ENCODE results near the gene FBXO42. TPM values are rescaled to one million over a fixed set of nuclear protein-coding genes. Genes with fewer than 3 reads are reported as not detected.
A peak's percentile ranks its signal among the peaks of the same experiment; 100 is the strongest.

Gene FBXO42
- total RNA-seq, 1 experiment from 2014 or later, result 12.8 TPM

- no peak for DNase-seq (ENCODE audit: low read depth)
These were observed 107.5 kb downstream of the FBXO42 start for GRCh38 chr1:16244650-16245285.

- peak; percentile 72 for DNase-seq (ENCODE audit: low read depth)
These were observed 108.2 kb downstream of the FBXO42 start for GRCh38 chr1:16243936-16244649.

DNA sequence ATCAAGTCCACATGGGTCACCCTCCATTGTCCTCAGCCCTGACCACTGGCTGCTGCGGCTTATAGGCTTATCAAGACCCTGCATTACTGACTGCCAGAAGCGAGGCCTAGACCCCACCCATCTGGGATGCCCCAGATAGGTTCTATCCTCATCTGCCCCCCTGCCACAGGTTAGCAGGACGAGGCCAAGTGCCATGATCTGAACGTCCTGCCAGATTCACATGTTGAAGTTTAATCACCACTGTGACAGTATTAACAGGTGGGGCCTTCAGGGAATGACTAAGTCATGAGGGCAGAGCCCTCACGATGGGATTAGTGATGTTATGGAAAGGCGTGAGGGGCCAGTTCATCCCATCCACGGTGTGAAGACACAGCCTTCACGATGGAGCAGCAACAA, 109.1 kb downstream of the FBXO42 start:
- DNase-seq (ENCODE audit: low read depth), result no peak

DNA sequence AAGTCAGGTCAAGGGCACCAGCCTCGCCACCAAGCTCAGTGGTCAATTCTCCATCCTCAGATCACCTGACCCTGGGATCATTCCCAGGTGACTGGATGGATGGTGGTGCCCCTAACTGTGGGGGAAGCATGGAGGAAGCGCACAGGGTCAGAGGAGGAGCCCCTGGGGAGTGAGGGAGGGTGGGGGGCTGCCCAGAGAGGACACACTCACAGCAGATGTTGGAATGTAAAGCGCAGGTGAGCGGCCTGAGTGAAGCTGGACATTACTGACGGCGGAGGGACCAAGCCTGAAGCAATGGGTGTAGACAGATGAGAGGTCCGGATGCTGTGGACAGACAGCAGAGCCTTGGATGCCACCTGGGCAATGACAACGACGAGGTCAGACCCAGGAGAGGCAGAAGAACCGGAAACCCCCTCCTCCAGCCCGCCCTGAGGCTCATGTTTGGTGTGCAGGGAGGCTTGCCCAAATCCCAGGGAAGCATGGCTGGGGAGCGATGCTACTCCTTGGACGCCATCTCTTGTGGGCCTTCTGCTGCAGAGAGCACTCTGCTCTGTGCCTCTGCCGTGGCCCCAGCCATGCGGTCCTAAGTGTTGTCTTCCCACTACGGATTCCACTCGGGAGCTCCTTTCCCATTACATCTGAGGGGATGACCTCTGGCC, 109.6 kb downstream of the FBXO42 start:
- no peak for DNase-seq (ENCODE audit: low read depth)

- no peak for DNase-seq (ENCODE audit: low read depth)
These were observed 111.0 kb downstream of the FBXO42 start for GRCh38 chr1:16241221-16241708.

- no peak for DNase-seq (ENCODE audit: low read depth)
These were observed 112.2 kb downstream of the FBXO42 start for GRCh38 chr1:16239972-16240491.

DNA sequence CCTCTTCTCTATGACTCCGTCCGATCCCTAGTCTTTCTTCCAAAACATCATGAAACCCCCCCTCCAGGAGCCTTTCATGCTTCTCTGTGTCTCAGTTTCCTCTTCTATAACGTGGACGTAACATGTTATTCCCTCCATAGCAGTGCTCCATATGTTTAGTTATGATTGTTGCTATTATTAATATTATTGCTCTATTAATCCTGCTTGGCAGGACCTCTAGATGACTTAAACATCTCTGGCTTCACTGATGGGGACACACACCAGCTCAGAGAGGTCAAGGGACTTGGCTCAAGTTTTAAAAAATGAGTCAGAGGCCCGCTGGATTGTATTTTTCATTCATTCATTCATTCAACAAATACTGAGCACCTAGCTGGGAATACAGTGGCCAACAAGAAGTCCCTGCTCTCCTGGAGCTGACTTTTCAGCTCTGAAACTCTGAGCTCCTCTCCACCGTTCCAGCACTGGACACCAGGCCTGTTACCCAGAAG, 114.9 kb downstream of the FBXO42 start:
- peak; percentile 18 for DNase-seq (ENCODE audit: low read depth)

DNA sequence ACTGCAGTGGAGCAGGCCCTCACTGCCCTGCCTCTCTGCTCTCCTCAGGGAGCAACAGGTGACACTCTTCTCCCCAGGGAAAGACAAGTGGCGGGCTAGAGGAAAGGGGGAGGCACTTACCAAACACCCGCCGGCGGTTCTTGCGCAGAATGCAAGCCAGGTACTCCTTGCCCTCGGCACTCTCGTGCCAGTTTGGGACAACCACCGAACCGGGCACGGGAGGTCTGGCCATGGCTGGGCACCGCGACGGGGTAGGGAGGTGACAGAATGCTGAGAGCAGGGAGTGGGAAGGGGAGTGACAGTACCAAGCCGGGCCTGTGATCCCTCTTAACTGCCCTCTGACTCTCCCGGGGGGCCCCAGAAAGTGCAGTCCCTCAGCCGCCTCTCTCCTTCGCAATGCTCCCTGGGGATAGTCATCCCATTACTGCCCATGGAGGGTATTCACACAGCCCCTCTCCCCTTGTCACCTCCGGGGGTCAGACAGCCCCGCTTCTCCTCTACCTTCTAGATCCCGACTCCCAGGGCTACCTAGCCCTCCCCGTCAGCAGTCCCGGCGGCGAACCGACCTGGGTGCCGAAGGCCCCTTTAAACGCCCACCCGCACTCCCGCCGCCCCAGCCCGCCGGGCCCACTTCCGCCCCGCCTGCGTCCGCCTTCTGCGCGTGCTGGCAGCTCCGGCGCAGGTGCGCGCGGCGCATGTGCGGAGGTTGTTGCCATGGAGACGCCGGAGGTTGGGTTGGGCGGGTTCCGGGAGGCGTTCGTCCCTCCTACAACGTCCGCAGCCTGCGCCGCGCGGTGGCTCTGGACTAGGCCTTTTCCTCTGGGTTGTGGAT, 115.6 kb downstream of the FBXO42 start, which contains the start of gene CPLANE2:
CPLANE2 (minus strand) TSS at position 673 of the 832 bp plus-strand sequence; CDS start at position 232, 441 bp downstream.
- DNase-seq (ENCODE audit: low read depth), result peak; percentile 91

DNA sequence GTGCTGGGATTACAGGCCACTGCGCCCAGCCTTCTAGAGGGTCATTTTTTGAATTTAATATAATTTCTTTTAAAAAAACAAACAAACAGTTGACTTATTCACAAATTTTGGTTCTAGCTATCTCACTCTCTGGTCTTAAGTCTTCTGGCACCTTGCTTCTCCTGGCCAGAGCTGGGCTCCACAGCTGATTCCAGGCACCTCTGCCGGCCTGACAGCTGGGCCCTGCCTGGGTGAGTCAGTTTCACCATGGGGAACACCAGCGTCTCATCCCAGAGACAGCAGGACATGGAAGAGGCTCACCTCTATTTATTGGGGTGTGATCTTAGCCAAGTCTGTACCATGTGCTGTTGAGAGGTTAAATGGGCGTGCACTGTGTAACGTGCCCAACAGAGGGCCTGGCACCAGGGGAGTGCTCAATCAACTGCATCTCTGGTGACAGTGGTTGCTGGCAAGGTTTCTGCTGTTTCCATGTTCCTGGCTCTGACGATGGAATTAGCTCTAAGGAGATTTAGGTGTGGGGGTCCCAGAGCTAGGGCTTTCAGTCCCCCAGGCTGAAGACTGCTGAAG, 116.3 kb downstream of the FBXO42 start:
- peak; percentile 55 for DNase-seq (ENCODE audit: low read depth)

DNA sequence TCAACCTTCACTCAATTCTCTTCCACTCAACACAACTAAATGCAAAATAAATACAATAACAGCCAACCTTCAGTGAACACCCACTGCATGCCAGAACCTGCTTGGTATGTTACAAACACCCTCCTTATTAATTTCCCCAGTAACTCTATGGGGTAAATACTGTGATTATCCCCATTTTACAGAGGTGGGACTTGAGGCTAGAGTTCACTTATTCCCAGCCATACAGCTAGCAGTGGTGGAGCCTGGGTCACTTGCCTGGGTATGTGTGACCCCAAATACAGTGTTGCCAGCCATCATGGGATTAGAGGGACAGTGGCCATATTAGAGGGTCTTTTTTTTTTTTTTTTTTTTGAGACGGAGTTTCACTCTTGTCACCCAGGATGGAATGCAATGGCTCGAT, 116.9 kb downstream of the FBXO42 start:
- no peak for DNase-seq (ENCODE audit: low read depth)

DNA sequence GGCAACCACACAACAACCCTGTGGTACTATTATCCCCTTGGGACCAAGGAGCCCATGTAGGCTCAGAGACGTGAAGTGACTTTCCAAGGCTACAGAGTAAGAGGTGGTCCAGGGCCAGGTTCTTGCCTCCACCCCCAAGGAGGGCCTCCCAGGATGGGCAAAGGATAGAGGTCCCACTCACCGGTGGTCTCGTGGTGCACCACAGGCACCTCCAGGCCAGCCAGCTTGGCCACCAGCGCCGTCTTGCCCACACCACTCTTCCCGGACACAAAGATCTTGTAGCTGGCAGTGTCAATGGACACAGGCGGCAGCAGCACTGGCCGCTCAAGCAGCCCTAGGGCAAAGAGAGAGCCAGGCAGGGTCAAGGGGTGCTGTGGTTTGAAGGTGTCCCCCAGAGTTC, 118.8 kb downstream of the FBXO42 start:
- no peak for DNase-seq (ENCODE audit: low read depth)

GRCh38 chr1:16232316-16232710, 120.0 kb downstream of the FBXO42 start:
- no peak for DNase-seq (ENCODE audit: low read depth)

- DNase-seq (ENCODE audit: low read depth), result peak; percentile 24
These were observed 120.7 kb downstream of the FBXO42 start for GRCh38 chr1:16231331-16232315.

GRCh38 chr1:16230744-16231143, 121.5 kb downstream of the FBXO42 start:
- no peak for DNase-seq (ENCODE audit: low read depth)

DNA sequence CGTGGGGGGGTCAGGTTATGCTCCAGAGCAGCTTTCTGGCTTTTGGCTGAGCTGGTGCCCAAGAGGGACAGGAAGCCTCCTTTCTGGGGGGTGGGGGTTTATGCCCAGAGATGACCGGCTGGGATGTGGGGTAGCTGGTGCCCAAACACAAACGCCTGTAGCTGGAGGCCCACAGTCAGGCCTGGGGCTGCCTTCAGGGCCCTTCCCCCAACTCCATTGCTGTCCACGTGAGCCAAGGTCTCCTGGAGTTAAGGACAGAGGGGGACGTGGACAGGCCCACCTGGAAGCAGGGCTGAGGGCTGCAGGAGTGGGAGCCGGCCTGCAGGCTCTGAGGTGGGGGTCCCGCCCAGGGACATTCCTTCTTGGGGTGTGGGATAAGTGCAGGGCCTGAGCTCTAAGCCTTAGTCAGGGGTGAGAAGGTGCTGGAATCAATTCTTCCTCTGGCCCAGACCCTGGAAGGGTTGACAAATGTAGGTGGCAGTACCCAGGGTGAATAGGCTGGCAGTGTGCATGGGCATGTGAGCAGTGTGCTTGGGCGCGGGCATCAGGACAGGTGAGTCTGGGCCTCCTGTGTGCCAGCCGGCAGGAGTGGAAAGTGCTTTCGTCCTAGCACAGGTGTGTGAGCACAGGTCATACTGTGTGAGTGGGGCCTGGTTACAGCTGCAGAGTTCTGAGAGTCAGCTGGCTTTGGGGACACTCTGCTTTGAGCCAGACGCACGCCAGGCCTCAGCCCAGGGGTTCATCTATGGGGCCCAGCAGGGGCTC, 122.1 kb downstream of the FBXO42 start:
- no peak for DNase-seq (ENCODE audit: low read depth)

GRCh38 chr1:16226490-16227179, 125.6 kb downstream of the FBXO42 start:
- no peak for DNase-seq (ENCODE audit: low read depth)

GRCh38 chr1:16226129-16226489, 126.2 kb downstream of the FBXO42 start:
- DNase-seq (ENCODE audit: low read depth), result no peak

DNA sequence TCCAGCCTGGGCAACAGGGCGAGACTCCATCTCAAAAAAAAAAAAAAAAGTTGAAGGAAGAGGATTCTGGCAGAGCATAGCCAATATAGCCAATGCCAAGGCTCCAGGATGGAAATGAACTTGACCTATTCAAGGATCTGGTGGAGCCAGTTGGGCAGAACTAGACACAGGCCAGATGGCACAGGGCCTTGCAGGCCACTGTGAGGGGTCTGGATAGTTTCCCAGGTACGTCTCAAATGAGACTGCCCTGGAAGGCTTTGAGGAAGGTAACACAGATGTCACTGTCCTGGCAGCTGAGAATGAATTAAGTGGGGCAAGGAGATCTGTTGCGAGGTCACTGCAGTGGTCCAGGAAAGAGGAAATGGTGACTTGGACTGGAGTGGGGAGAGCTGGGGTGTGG, 127.8 kb downstream of the FBXO42 start:
- no peak for DNase-seq (ENCODE audit: low read depth)
